MM.1S (cell line): ENCODE data around the gene NDST1.

Experiments used
- CTCF ChIP-seq: fragments of 300-600 bp; sonication (generic); IDR thresholded peaks from 2 replicates; pipeline ENCODE4 v1.5.1; 2016; ENCODE audit warnings: antibody characterized with exemption, low read length, mixed read lengths
- EZH2 ChIP-seq: fragments of 300-600 bp; sonication (generic); optimal IDR thresholded peaks from 2 replicates; pipeline ENCODE3; 2017; ENCODE audit warnings: low read depth, mild to moderate bottlenecking, antibody characterized with exemption, low read length, mixed read lengths

- TF ChIP-seq CTCF, result no peak
- no peak for TF ChIP-seq EZH2
These were observed 5.8 kb upstream of the NDST1 start for GRCh38 chr5:150502106-150502505.
